ENCODE measurements around the gene IFI27. TPM values are rescaled to one million over a fixed set of nuclear protein-coding genes. Genes with fewer than 3 reads are reported as not detected.

The IFI27 gene
- polyA plus RNA-seq, 2 of the 4 experiments (the other 2 are of a cell fraction), result 0.76 to 2.2 TPM

DNA sequence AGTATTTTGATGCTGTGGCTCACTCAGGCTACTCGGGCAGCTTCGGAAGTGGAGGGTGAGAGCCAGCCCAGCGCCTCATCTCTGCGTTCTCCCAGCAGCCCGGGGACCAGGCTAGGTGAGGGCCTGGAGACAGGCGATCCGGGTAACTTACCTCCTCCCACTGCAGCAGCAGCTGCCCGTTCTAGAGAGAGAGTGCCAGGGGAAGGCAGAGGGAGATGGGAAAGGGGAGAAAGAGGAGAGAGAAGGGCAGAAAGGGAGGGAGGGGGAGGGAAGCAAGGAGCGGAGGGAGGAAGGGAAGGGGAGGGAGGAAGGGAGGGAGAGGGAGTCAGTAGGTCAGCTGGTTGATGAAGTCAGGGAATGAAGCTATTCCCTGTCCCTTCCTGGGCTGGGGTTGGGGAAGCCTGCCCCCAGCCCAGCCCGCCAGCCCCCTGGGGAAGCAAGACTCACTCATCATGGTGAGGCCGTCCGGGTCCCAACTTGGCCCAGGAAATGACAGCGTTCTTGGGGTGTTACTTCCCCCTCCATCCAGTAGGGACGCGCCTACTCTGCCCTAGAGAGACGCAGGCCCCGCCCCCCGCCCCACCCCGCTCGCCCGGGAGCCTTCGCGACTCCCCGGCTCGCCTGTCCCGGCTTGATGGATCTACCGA is 18.7 kb downstream of the IFI27 start, which contains the start of gene IFI27L2 (continued):
- TF ChIP-seq, protein P1, sequence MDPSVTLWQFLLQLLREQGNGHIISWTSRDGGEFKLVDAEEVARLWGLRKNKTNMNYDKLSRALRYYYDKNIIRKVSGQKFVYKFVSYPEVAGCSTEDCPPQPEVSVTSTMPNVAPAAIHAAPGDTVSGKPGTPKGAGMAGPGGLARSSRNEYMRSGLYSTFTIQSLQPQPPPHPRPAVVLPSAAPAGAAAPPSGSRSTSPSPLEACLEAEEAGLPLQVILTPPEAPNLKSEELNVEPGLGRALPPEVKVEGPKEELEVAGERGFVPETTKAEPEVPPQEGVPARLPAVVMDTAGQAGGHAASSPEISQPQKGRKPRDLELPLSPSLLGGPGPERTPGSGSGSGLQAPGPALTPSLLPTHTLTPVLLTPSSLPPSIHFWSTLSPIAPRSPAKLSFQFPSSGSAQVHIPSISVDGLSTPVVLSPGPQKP (IDR thresholded peaks at IDR 0.05; ENCODE audit: low read depth, low read length), result no peak
- no peak for TF ChIP-seq FOSL2 (IDR thresholded peaks at IDR 0.05)
- TF ChIP-seq FOSL2 (CRISPR knock-in tag; IDR thresholded peaks at IDR 0.05), result no peak
- no peak for TF ChIP-seq KDM5A (IDR thresholded peaks at IDR 0.05)

DNA sequence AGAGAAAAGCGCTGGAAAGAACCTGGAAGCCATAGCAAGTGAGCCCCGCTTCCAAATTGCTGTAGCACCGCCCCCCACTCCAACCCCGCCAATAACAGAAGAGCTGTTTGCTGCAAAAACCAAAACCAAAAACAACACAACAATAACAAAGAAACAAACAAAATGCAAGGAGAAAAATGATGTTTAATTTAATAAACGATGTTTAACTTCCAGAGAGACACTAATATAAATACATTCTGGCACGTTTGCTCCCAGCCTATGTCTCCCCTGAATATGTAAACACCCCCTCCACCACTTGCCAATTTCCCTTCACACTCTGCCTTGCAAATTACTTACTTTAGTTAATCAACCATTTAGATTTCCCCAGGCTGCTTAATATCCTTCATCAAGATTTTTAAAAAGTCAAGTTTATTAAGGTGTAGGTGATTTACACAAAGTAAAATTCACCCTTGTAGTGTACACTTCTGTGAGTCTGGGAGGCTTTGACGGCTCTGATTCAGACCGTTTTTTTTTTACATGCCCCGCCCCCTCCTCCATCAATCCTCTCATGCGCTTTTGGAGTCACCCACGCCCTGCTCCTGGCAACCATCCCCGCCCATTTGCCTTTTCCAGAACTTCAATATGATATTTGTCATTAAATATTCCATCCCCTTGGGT is 19.4 kb downstream of the IFI27 start:
- POLR2A ChIA-PET, result interaction anchor here (0.6 to 1.4 kb wide), 2 partner anchors 39 to 49 kb away, joined by 3 read pairs; partner anchors contain the start of genes DDX24 and IFI27L1

DNA sequence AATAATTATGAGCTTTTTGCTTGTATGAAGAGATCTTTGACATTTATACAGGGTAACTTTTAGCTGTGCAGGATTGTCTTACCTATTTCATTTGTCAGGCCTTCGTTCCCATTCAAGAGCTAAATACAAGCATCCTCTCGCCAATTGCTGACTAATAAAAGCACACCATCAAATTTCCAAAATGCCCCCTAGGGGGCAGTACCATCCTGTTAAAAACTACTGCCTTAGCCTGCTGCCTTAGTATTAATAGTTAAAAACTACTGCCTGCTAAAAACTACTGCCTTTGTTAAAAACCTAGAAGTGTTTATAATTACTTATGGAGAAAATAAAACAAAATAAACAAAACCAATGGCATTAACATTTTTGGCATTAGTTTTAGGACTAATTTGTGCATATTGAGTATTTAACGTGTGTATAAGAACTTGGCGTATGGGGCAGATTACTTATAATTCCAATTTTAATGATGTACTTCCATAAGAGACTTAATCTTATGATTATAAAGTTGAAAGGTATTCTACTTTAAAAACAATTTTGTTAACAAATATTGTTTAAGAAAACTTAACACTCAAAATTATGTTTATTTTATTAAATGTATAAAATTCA is 21.9 kb downstream of the IFI27 start:
- TF ChIP-seq GATA3 (IDR thresholded peaks at IDR 0.05; ENCODE audit: borderline replicate concordance), result no peak
- peak; percentile 58 to 62 for TF ChIP-seq RAD21 (conservative IDR thresholded peaks at IDR 0.05 in 1 of 2, IDR thresholded peaks at IDR 0.05 in 1 of 2)
- TF ChIP-seq SMC3 (IDR thresholded peaks at IDR 0.05), result 0 out of 3 replicates have a peak, but pooled peaks have one; percentile 21
- TF ChIP-seq, protein P2, sequence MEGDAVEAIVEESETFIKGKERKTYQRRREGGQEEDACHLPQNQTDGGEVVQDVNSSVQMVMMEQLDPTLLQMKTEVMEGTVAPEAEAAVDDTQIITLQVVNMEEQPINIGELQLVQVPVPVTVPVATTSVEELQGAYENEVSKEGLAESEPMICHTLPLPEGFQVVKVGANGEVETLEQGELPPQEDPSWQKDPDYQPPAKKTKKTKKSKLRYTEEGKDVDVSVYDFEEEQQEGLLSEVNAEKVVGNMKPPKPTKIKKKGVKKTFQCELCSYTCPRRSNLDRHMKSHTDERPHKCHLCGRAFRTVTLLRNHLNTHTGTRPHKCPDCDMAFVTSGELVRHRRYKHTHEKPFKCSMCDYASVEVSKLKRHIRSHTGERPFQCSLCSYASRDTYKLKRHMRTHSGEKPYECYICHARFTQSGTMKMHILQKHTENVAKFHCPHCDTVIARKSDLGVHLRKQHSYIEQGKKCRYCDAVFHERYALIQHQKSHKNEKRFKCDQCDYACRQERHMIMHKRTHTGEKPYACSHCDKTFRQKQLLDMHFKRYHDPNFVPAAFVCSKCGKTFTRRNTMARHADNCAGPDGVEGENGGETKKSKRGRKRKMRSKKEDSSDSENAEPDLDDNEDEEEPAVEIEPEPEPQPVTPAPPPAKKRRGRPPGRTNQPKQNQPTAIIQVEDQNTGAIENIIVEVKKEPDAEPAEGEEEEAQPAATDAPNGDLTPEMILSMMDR (IDR thresholded peaks at IDR 0.05), result peak; percentile 82
- Histone ChIP-seq H3K4me3 (no peak overlapping the region), H3K27ac (no peak overlapping the region), H3K4me2 (no peak overlapping the region), H3K9me3 (no peaks in the 10 kb centered on the region), H3K4me1 (peaks cover 4% of the 10 kb centered on the region; the same call in 2 of the 3 replicates)
- CTCF ChIA-PET, result interaction anchor here (0.6 to 3.1 kb wide), 33 partner anchors 8 to 610 kb away, joined by 3 to 18 read pairs (median 3); partner anchors contain the start of gene PPP4R4
- WGBS (ENCODE audit: missing lambda C conversion rate), result 48% methylated on average over 4 of the region's 4 CpGs
- DNase-seq (ENCODE audit: low read depth in 1 of 2, low spot score in 1 of 2) (peak; percentile 55 to 69), ATAC-seq (0 out of 6 replicates have a peak, but pooled peaks of 1 of the 2 experiments have one; percentile 23), FAIRE-seq (no peak)
- POLR2A ChIA-PET, result no interaction called here

More for the DNA sequence above, 19.4 kb downstream of the IFI27 start:
- under 1% methylated on average over 11 of the region's 12 CpGs for WGBS (ENCODE audit: missing lambda C conversion rate)
- H3K4me3 ChIP-seq, result peak overlapping the region; percentile 49
- peaks cover 4% of the 10 kb centered on the region; the same call in 2 of the 3 replicates for H3K4me1 ChIP-seq
- peak overlapping the region; percentile 66 to 81; a peak in 4 of 6 replicates for H3K27ac ChIP-seq
- ATAC-seq, result peak; percentile 58 to 77; a peak in 5 of 6 replicates
- H3K9me3 ChIP-seq, result no peaks in the 10 kb centered on the region
- peak; percentile 52 to 54 for DNase-seq (ENCODE audit: low read depth in 1 of 2, low spot score in 1 of 2)
- CTCF ChIA-PET, result interaction anchor here (0.5 to 2.9 kb wide), 9 partner anchors 11 to 488 kb away, joined by 3 to 16 read pairs (median 9); no protein-coding TSS in a partner anchor
- no peak for FAIRE-seq
- H3K4me2 ChIP-seq, result peak overlapping the region; percentile 94
- TF ChIP-seq GATA3 (IDR thresholded peaks at IDR 0.05; ENCODE audit: borderline replicate concordance), result no peak
- TF ChIP-seq POLR2A (IDR thresholded peaks at IDR 0.05; ENCODE audit: low read length), result no peak
- TF ChIP-seq, protein P3, sequence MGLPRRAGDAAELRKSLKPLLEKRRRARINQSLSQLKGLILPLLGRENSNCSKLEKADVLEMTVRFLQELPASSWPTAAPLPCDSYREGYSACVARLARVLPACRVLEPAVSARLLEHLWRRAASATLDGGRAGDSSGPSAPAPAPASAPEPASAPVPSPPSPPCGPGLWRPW (IDR thresholded peaks at IDR 0.05), result no peak
- TF ChIP-seq CBX8 (IDR thresholded peaks at IDR 0.05), result no peak
- TF ChIP-seq, protein P1 (IDR thresholded peaks at IDR 0.05; ENCODE audit: low read depth, low read length), result no peak
- TF ChIP-seq, protein P4, sequence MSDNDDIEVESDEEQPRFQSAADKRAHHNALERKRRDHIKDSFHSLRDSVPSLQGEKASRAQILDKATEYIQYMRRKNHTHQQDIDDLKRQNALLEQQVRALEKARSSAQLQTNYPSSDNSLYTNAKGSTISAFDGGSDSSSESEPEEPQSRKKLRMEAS (IDR thresholded peaks at IDR 0.05), result no peak
- no peak for TF ChIP-seq JUN (IDR thresholded peaks at IDR 0.05)
- no peak for TF ChIP-seq RCOR1 (IDR thresholded peaks at IDR 0.05; ENCODE audit: low read depth, low read length)
- no peak for TF ChIP-seq FOSL2 (IDR thresholded peaks at IDR 0.05)
- no peak for TF ChIP-seq FOSL2 (CRISPR knock-in tag; IDR thresholded peaks at IDR 0.05)
- no peak for TF ChIP-seq CBX2 (IDR thresholded peaks at IDR 0.05; ENCODE audit: borderline replicate concordance, low read depth)
- no peak for TF ChIP-seq FOXS1 (CRISPR knock-in tag; IDR thresholded peaks at IDR 0.05)
- TF ChIP-seq HDAC2 (IDR thresholded peaks at IDR 0.05), result no peak
- TF ChIP-seq KDM5A (IDR thresholded peaks at IDR 0.05), result no peak

All from A549 (cell line).